GM18909 (cell line): Measurements from ENCODE around the gene MRFAP1L1.
A peak's percentile ranks its signal among the peaks of the same experiment; 100 is the strongest.
"Not testable (repeated sequence)": the region's sequence is repeated elsewhere in the genome, so short reads cannot be mapped to it uniquely, and the experiment has no call there.

Experiments used
- ATAC-seq: cut with Tn5 transposase; IDR thresholded peaks from one replicate; pipeline ENCODE4 v1.9.1; 2021; ENCODE audit warnings: mild to moderate bottlenecking; ENCODE audit not compliant: unreplicated experiment, poor library complexity

MRFAP1L1 gene

DNA sequence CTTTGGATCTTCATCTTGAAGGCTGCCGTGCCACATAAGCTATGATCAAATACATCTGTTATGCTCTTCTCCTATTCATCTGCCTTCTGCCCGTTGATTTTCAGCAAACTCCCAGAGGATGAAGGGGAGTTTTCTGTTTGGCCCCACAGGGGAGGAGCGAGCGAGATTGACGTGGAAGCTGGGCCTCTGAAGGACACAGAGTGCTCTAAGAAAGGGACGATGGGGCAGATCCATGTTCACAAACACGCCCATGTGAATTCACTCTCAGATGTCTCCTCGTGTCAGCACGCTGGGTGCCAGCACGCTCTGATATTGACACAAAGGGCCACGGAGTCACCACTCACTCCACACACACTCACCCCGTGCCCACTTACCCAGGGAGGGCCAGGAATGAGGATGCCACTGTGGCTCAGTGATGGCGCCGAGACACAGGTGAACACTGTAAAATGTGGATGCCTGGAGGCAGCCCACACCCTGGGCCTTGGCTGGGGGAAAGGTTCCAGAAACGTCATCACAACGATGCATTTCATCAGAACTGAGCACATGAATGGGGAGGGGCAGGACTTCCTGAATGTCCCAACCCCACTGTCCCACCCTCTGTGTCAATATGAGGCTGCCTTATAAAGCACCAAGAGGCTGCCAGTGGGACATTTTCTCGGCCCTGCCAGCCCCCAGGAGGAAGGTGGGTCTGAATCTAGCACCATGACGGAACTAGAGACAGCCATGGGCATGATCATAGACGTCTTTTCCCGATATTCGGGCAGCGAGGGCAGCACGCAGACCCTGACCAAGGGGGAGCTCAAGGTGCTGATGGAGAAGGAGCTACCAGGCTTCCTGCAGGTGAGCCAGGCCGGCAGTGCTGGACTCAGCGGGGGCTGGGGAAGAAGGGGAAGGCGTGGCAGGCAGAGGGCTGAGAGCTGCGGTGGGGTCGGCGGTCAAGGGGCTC is 16.2 kb downstream of the MRFAP1L1 start, which contains the start of gene S100P:
S100P (plus strand) TSS at position 648 of the 946 bp plus-strand sequence; CDS start at position 703, 55 bp downstream.
- ATAC-seq, result no peak

DNA sequence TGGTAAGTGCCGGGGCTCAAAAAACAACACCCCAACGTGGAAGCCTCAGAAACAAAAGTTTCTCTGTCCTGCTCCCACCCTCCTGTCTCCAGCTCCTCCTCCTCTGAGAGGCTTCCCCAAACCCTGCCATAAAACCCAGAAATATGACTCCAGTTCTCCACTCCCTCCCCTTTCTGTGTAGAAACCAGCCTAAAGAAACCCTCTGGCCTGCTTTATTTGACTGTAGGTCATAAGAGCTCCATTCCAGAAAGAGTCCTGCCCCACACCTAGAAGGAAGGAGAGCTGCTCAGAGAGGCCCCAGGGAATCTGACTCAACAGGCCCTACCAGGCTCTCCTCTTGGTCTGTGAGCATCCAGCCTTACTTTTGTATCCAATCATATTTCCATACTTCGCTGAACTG is 16.9 kb downstream of the MRFAP1L1 start:
- no peak for ATAC-seq

DNA sequence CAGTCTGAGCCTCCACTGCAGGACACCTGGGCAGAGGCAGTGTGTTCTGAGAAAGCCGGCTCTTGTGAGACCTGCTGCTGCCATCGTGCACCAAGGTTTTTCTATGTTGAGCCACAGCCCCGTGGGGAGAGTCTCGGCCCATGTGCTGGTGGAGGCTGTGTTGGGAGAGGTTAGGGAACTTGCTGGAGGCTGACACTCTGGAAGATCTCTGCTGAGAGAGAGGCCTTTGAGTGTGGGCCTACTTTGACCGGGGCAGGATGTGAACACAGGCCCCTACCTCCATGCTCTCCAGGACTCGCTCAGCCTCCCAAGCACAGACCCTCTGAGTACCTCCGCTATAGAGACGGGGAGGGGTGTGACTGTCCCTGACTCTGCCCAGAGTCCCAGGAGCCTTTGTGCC is 17.3 kb downstream of the MRFAP1L1 start:
- ATAC-seq, result no peak

DNA sequence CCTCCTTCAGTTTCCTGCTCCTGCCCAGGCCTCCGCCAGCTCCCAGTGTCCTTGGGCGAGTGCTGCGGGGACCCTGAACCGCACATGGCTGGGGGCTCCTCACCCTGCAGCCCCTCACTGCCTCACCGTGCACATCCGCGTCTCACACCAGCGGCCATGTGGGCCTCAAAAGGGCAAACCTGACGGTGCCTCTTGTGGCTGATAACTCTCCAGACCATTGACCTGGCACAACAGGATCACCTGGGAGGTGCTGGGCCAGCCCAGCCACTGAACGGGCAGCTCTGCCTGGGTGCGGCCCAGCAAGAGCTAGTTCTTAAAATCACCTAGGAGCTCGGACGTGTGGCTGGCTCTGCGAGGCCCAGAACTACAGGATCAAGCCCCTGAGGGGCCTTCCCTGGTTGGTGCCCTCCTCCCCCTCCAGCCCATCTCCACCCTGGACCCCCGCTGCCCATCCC is 20.1 kb downstream of the MRFAP1L1 start:
- no peak for ATAC-seq

DNA sequence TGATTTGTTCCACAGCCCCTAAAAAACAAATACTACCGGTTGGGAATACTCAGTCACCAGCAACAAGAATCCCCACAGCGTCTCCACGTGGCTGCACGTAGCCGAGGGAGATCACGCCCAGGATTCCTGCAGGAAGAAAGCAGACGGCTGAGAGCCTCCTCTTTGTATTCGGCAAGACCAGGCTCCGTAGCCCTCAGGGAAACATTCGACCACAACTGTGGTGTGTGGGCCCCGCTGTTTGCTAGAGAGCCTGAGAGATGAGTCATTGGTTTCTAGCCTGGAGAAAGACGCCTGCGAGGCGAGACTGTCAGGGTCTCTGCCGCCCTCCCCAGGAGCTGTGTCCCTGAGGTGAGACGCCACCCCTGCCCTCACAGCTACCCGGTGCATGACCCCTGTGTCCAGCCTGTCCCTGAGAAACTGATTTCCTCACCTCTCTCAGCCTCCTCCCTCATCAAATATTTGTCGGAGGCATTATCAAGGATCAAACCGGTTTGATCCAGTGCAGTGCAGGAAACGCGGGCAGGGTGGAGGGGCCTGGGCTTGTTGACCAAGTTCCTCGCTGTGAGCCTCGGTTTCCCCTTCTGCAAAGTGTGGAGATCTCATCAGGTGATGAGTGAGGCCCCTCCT is 20.7 kb downstream of the MRFAP1L1 start:
- ATAC-seq, result peak; percentile 80

DNA sequence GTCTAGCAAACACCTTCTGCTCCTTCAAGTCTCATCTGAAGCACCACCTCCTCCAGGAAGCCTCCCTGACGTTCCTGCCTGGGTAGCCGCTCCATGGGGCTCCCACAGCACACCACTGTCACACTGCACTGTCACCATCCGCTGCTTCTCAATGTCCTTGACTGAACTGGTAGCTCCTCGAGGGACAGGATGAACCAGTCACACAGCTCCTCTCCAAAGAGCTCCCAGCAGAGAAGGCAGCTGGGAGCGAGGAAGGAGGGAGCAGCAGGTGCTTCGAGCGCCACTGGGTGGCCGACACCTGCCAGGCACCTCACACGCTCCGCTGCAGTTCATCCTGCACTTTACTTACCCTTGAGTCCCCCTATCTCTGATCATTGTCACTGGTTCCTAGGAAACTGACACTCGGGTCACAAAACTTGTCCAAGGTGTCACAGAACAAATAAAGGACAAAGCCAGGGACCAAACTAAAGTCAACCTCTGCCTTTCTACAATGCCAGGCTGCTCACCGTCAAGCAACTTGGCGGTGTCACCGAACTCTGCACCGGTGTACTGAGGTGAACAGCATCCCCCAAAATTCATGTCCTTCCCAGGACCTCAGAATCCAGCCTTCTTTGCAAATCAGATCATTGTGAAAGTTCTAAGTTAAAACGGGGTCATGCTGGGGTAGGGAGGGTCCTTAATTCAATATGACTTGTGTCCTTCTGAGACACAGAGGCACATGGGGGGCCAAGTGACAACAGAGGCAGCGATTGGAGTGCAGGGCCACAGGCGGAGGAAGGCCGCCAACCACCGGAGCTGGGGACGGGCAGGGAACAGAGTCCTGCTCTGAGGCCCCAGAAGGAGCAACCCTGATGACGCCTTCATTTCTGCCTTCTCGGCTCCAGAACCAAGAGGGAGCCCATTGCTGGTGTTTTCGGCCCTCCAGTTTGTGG is 21.5 kb downstream of the MRFAP1L1 start:
- ATAC-seq, result no peak

DNA sequence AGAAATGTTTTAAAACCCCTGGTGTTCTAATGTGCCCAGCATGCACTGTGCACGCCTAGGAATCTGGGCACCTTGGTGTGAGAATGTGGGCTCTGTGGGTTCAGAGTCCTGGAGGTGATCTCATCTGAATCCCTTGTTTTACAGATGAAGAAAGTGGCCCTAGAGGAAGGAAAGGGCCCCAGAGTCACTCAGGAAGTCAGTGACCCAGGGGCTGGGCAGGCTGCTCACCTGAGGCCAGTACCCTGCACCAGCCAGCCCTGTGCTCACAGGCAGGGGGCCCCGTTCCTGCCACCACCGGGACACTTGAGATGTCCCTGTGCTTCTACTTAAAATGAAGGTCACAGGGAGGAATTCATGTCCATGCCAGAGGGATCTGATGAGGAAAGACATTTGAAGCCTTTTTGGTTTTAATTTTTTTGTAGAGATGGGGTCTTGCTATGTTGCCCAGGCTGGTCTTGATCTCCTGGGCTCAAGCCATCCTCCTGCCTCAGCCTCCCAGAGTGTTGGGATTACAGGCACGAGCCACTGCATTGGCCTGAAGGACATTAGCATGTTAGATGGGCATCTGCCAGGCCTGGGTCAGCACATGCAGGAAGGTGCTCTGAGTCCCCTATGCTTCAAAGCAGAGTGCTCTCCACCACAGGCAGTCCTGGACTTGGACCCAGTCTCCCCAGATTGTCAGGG is 23.4 kb downstream of the MRFAP1L1 start:
- no peak for ATAC-seq

DNA sequence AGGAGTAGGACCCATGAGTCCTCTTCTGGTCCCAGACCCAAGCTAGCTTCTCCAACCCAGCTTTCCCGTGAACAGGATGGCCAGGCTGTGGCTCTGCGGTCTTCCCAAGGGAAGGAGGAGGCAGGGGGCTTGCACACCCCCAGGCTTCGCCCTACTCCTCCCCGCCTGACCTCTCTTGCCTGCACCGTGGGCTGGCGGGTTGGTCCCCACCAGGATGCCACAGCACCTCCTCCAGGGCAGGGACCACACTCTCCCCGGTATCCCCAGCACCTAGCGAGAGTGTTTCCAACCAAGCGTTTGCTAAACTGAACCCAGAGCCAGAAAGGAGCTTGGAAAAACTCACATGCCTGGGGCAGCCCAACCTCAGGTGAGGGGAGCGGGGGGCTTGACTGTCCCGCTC is 25.0 kb downstream of the MRFAP1L1 start:
- no peak for ATAC-seq

DNA sequence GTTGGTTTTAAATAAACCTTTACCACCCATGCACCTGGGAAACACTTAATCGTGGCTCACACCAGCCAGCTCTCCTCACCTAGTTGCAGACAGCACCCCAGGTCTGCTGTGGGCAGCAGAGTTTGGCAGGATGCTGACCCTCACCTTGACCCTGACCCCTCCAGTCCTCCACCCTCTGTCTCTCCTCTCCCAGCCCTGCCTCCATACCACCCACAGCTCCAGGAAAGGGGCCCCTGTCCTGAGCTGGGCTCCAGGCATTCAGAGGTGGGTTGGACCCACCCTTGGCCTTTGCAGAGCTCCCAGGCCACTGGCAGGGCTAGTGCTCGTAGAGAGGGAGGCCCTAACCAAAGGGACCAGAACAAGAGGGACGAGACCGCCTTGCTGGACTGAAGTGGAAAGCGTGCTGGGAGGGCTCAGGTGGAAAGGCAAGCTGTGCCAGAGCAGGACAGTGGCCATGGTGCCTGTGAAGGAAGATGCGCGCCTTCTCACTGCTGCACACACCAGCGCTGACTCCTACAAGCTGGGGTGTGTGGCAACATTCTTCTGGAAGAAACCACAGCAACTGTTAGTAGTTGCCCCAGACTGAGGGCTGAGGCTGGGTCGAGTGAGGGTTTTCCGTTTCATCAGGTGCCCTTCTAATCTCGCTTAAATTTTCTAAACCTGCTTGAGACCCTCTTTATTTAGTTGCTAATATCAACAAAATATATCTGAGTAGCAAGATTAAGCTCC is 26.6 kb downstream of the MRFAP1L1 start:
- no peak for ATAC-seq

DNA sequence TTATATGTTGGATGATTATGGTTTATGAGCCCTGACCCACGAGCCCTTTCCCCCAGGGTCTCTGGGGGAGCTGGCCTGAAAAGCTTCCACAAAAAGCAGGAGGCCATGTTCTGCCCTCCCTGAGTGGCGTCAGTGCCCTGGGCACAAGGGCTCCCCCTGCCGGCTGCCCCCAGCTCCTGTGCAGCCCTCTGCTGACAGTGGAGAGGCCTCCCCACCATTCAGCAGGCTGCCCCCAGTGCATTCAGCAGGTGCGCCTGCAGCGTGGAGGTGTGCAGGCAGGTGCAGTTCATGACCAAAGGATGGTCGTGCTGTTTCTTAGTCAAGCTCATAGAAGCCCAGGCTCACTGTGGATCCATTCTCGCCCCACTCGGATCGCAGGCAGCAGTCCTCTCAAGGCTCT is 28.5 kb downstream of the MRFAP1L1 start:
- ATAC-seq, result no peak

DNA sequence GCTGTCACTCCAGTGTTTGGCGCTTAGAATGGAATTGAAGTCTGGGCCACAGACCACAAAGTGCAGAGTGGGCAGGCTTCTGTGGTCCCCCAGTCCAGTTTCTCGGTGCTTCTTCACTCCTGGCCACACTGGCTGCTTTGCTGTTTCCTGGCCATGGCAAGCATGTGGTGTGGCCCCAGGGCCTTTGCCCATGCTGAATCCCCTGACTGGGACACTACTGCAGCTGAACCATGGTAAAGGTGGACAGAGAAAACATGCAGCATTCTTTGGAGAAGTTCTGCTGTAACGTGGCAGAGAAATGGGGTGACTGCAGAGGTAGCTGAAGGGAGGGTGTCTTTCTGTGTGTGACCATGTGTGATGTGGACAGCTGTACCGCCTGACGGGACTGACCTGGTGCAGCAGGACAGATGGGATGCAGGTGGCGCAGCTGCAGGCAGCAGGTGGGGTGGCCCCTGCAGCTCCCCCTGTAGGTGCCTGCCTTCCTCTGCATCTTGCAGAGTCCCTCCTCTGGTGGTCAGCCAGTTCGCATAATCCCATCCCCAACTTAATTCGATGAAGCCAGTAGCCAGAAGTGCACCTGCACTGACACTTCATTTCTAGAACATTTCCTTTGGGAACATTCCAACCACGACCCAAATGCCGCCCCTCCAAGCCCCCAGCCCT is 29.2 kb downstream of the MRFAP1L1 start:
- ATAC-seq, result no peak

DNA sequence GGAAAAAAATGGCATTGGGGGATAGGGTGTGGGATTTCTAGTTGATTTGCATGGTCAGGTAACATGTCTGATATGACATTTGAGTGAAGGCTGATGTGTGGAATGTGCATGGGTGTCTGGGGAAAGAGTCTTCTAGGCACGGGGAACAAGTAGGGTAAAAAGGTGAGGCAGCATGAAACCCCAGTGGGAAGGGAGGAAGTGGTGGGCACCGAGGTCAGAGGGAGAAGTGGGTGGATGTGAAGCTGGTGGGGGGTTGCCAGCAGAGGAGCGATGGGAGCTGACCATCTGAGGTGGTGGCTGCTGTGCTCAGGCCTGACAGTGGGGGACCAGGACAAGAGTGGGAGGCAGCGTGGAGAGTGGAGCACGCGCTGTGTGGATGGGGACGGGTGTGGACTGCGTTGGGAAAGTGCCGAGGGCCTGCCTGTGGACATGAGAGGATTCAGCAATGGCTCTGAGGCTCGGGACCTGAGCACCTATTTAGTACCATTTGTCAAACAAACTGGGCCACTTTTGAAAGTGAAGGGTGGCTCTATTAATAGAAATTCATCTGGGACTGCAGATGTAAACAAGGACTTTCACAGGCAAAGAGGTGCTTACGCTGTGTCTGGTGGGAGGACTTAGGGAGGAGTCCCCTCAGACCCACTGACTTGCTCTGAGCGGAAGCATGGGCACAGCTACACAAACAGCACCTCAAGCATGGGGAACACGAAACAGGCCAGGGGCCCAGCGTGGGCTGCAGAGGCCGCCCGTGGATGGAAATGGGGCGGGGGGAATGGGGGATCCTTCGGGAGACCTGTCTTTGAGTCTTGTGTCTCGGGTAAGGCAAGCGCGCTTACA is 32.7 kb downstream of the MRFAP1L1 start:
- no peak for ATAC-seq

DNA sequence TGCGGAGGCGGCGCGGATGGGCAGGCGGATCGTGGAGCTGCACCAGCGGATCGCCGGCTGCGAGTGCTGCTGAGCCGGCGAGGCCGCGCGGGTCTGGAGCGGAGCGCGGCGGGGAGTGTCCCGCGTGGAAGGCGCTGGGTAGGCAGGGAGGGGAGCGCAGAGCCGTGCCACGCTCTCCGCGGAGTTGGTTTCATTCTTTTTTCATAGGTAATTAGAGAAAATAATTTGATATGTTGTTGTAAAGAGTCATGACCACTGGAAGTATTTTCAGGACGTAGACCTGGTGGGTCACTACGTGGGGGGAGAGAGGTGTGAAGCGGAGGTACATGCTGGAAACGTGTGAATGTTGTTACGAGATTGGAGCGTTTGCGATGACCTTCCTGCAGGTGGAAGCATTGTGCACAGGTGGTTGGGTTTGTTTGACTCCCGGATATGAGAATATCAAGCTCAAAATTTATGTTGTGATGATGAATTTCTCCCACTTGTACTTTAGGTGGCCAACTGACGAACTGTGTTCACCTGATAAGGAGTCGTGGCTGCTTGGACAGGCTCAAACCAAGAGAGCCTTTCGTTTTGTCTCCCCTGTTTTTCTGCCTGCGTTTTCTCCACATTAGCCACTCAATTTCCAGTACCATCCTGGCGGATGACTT is 35.0 kb downstream of the MRFAP1L1 start:
- peak; percentile 50 for ATAC-seq

DNA sequence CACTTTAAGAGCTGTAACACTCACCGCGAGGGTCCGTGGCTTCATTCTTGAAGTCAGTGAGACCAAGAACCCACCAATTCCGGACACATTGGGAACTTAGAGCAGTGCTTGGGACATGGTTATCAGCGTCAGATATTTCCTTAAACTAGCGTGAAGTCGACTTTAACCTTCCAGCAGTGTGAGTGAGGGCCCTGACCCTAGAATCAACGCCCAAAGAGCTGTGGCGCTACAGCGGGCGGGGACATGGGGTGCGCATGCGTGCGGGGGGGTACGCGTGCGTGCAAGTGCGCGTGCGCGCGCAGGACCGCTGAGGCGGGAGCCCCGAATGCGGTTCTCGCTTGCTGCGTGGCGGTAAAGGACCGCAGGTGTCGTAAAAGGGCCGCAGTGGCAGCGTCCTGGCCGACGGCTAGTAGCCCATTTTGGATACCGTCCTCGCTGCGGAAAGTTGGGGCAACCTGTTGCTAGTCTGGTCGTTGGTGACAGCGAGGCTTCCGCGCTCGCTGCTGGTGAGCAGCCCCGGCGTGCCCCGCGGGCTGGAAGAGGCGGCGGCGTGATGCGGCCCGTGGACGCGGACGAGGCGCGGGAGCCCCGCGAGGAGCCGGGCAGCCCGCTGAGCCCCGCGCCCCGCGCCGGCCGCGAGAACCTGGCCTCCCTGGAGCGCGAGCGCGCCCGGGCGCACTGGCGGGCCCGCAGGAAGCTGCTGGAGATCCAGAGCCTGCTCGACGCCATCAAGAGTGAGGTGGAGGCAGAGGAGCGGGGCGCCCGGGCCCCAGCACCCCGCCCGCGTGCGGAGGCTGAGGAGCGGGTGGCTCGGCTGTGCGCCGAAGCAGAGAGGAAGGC is 35.8 kb downstream of the MRFAP1L1 start:
- peak; percentile 73 for ATAC-seq

DNA sequence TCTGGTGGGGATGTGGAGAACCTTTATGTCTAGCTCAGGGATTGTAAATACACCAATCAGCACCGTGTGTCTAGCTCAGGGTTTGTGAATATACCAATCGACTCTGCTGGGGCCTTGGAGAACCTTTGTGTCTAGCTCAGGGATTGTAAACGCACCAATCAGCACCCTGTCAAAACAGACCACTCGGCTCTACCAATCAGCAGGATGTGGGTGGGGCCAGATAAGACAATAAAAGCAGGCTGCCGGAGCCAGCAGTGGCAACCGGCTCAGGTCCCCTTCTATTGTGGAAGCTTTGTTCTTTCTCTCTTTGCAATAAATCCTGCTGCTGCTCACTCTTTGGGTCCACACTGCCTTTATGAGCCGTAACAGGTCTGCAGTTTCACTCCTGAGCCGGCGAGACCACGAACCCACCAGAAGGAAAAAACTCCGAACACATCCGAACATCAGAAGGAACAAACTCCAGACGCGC is 36.4 kb downstream of the MRFAP1L1 start:
- not testable (repeated sequence) for ATAC-seq

DNA sequence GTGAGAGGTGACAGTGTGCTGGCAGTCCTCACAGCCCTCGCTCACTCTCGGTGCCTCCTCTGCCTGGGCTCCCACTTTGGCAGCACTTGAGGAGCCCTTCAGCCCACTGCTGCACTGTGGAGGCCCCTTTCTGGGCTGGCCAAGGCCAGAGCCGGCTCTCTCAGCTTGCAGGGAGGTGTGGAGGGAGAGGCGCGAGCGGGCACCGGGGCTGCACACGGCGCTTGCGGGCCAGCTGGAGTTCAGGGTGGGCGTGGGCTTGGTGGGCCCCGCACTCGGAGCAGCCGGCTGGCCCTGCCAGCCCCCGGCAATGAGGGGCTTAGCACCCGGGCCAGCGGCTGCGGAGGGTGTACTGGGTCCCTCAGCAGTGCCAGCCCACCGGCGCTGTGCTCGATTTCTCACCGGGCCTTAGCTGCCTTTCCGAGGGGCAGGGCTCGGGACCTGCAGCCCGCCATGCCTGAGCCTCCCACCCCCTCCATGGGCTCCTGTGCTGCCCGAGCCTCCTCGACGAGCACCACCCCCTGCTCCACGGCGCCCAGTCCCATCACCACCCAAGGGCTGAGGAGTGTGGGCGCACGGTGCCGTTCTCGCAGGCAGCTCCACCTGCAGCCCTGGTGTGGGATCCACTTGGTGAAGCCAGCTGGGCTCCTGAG is 37.0 kb downstream of the MRFAP1L1 start:
- ATAC-seq, result not testable (repeated sequence)
